HFF-Myc (cell line): Measurements from ENCODE around the gene MAP3K5.

Experiments
- DNase-seq: peaks from one replicate; pipeline ENCODE4 v3.0.0-alpha.2; 2011; ENCODE audit warnings: low read depth; ENCODE audit errors: extremely low read depth
- H3K4me3 ChIP-seq: replicated peaks from 2 replicates; pipeline ENCODE4 v1.5.1; 2011; ENCODE audit warnings: low read depth, mild to moderate bottlenecking, control low read depth, low read length
- CTCF ChIP-seq: IDR thresholded peaks from 2 replicates; pipeline ENCODE4 v1.5.1; 2012; ENCODE audit warnings: mild to moderate bottlenecking, low read depth, low read length, control low read depth; ENCODE audit errors: missing control alignments

Gene MAP3K5

DNA sequence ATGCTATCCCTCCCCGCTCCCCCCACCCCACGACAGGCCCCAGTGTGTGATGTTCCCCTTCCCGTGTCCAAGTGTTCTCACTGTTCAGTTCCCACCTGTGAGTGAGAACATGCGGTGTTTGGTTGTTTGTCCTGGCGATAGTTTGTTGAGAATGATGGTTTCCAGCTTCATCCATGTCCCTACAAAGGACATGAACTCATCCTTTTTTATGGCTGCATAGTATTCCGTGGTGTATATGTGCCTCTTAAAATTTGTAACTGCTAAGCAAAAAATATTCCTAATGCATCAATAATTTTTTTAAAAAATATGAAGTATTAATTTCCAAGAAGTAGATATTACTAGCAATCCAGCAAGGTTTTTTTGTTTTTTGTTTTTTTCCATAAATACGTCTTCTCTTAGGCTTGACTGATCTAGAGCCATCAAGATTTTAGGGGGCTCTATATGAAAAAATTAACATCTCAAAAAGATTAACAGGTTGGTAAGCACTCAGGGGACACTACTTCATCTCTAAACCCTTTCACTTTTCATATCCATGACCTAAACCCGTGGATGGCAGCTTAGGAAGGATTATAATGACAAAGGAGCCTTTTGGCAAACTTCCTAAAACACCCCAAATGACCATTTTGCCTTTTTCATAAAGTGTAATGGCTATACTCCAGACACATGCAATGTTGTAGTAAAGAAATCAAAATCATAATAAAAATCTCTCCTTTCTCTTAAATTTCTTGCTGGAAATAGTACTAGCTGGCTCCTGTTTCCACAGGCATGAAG is 256.2 kb downstream of the MAP3K5 start:
- no peak for DNase-seq
- no peak overlapping the region for H3K4me3 ChIP-seq

GRCh38 chr6:136535017-136535765 is 257.1 kb downstream of the MAP3K5 start:
- H3K4me3 ChIP-seq, result no peak overlapping the region
- no peak for TF ChIP-seq CTCF
- DNase-seq, result no peak

More for the DNA sequence above, 256.2 kb downstream of the MAP3K5 start:
- TF ChIP-seq CTCF, result no peak

- DNase-seq, result no peak
- no peak for TF ChIP-seq CTCF
- H3K4me3 ChIP-seq, result no peak overlapping the region
Measured at GRCh38 chr6:136534268-136534667, 258.0 kb downstream of the MAP3K5 start.

DNA sequence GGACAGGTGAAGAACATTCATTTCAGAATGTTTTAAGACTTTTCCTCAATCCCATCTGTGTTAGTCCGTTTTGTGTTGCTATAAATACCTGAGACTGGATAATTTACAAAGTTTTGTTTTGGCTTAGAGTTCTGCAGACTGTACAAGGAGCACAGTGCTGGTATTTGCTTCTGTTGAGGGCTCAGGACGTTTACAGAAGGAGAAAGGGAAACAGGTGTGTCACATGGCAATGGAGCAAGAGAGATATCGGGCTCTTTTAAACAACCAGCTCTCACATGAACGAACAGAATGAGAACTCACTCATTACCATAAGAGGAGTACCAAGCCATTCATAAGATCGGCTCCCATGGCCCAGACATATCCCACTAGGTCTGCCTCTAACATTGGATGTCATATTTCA is 258.8 kb downstream of the MAP3K5 start:
- DNase-seq, result no peak
- no peak for TF ChIP-seq CTCF

DNA sequence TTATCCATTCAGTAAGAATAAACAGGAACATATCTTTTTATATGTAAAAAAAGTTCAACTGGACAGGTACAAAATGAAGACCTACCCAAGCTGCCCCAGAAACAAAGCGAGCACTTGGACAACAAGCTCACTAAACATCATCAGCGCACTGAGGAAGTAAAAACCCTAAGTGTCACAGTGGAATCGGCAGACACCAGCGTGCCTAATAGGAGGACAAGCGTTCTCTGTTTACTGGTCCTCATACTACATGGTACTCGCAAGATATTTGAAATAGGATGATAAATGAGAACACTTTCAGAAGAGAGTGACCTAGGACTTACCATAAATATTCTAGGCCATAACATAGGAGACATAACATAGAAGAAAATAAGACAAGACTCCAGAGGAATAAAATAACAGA is 260.2 kb downstream of the MAP3K5 start:
- H3K4me3 ChIP-seq, result no peak overlapping the region
- DNase-seq, result no peak
- TF ChIP-seq CTCF, result no peak

More for the DNA sequence above, 258.8 kb downstream of the MAP3K5 start:
- H3K4me3 ChIP-seq, result no peak overlapping the region

DNA sequence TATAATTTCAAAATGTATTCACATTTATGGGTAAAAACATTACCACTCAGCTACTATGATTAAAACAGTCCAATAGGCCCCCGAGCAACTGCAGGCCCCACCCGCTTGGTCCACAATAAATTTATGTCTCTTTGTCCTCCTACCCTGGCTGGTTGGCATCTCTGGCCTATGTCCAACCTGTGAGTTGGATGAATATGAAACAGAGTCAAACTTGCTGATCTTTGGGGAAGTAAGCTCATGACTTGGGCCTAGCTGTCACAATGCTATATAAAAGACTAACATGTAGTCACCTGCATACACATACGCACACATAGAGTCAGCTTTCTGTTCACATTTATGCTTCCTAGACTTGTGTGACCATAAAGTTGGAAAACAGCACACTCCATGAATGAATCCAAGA is 262.6 kb downstream of the MAP3K5 start:
- no peak for TF ChIP-seq CTCF
- no peak for DNase-seq
- H3K4me3 ChIP-seq, result no peak overlapping the region
